Erythroblast (primary cell): ENCODE data around the gene SPART.
"Not testable (repeated sequence)": the region's sequence is repeated elsewhere in the genome, so short reads cannot be mapped to it uniquely, and the experiment has no call there.

Source experiments
- DNase-seq, 2 experiments: peaks; one replicate each; lab custom pipeline; 2025; lab: John Stamatoyannopoulos, UW
- GATA1 ChIP-seq: IDR thresholded peaks from 2 replicates; pipeline ENCODE4 v1.6.1; 2011; ENCODE audit warnings: low read depth, mild to moderate bottlenecking, control low read depth, low read length, moderate library complexity
- POLR2A ChIP-seq: IDR thresholded peaks from 2 replicates; pipeline ENCODE4 v1.6.1; 2011; ENCODE audit warnings: mild to moderate bottlenecking, low read length

The SPART gene

DNA sequence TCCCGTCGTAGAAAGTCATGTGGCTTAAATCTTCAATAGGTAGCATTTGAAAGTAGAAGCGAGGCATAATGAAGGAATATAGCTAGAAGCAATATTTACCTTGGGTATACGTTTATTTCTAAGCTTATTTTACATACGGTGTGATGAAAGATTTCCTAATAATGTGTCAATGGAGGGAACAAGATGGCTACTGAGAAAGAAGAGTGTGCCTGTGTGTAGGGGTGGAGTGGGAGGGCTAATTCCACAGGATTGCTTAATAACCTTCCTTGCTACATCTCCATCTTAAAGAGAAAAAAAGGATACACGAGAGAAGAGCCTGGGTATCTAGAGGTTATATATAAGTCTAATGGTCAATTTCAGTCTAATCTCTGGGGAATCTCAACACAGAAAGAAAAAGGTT is 2.0 kb downstream of the SPART start:
- peak; percentile 43 to 66 for DNase-seq
- TF ChIP-seq GATA1 = no peak
- TF ChIP-seq POLR2A = no peak

- TF ChIP-seq POLR2A = no peak
- no peak for TF ChIP-seq GATA1
- DNase-seq = peak; percentile 11 to 45
Observed at GRCh38 chr13:36343766-36344165, 2.4 kb downstream of the SPART start.

- DNase-seq = no peak
- TF ChIP-seq POLR2A = no peak
- no peak for TF ChIP-seq GATA1
Observed at GRCh38 chr13:36342715-36343114, 3.5 kb downstream of the SPART start.

DNA sequence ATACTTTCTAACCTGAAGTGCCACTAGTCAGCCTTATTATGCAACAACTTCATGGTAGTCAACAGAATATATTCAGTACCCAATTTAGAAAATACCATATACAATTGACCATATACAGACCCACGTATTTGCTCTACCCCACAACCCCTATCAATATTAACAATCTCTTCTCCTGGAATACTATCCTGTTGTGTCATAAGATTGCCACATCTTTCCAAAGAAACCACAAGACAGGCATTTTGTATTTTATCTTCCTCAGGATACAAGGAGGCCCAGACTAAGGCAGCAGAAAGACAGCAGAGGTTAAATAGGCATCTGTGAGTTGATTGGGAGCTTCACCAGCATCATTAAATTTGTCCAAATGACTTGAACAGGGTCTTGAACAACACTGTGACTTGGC is 4.5 kb downstream of the SPART start:
- no peak for DNase-seq
- TF ChIP-seq GATA1 (no peak), POLR2A (no peak)

GRCh38 chr13:36339600-36340155 is 6.5 kb downstream of the SPART start:
- TF ChIP-seq GATA1 = no peak
- TF ChIP-seq POLR2A = no peak

DNA sequence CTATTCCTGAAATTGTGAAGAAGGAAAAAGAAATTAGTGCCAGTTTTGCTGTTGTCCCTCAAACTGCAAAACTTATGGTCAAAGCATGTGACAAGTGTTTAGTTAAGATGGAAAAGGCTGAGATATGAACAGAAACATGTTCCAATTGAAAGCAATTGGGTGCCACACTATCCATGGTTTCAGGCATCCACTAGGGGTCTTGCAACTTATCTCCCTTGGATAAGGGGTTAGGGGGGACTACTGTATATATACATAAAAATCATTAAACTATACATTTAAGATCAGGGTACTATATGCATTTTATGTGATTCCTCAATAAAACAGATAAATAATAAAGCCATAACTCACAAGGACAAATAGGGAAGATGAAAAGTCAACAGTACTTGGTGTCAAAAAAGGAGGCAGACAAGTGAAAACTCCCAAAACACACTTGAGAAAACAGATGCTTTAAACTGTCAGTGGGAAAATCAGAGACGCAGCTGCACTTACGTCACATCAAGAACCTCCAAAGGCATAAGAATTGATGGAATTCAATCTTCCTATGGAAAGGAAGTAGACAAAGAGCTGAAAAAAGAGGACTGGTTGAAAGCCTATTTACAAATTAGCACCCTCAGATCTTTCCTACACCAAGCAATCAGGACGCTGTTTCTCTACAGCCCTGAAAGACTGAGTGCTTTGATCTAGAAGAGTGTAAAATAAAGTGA is 8.1 kb downstream of the SPART start:
- no peak for DNase-seq
- TF ChIP-seq GATA1 (no peak), POLR2A (no peak)

More at GRCh38 chr13:36339600-36340155, 6.5 kb downstream of the SPART start:
- no peak for DNase-seq

DNA sequence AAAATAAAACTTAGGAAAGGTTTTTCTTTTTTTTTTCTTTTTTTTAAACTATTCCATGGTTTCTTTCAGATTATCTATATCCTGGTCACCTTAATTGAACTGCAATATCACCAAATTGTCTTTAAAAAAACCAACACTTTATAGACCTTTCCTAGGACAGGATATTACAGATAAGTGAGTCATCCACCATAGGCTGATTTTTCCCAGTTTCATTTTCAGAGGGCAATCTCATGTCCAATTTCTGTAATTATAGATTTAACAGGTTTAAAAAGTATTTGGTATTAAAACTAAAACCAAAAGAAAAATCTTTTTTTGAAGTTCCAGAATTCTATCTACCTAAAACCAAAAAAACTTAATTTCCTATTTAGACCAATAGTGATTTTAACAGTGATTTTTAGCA is 13.2 kb downstream of the SPART start:
- TF ChIP-seq POLR2A (no peak), GATA1 (no peak)
- peak in 1 of 2 experiments; percentile 36 for DNase-seq

- not testable (repeated sequence) for DNase-seq
Observed at GRCh38 chr13:36332255-36332654, 13.9 kb downstream of the SPART start.

DNA sequence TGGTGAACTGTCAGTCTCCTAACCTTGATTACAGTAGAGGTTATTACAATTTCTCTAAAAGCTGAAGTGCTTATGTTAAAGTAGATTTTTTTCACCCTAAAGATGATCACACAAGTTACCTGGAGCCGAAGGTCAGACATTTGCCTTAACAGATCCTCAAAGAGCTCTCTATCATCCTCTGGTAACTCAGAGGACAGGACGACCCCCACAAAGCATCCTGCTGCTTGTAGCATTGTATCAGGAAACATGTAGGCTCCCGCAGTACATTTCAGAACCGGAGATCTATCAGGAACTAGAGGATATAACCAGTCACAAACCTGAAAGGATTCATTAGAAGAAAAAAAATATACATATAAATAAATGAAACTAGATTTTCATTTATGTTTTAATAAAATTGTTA is 14.9 kb downstream of the SPART start:
- TF ChIP-seq GATA1 (no peak), POLR2A (no peak)

GRCh38 chr13:36329361-36329760 is 16.8 kb downstream of the SPART start:
- TF ChIP-seq GATA1 = no peak
- no peak for TF ChIP-seq POLR2A
- peak in 1 of 2 experiments; percentile 9 for DNase-seq

More for the DNA sequence above, 14.9 kb downstream of the SPART start:
- DNase-seq = no peak

DNA sequence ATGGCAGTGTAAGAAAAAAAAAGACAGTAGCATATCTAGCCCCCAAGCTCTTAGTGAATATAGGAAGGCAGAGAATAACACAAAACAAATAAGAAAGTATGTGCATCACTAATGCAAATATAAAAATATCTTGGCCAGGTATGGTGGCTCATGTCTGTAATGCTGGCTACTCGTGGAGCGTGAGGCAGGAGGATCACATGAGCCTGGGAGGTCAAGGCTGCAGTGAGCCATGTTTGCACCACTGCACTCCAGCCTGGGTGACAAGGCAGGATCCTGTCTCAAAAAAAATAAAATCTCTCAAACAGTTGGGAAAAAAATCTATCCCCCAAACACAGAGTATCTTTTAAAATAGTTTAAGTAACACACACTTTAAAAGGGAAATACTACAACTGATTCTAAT is 17.4 kb downstream of the SPART start:
- no peak for TF ChIP-seq GATA1
- TF ChIP-seq POLR2A = no peak
- no peak for DNase-seq

DNA sequence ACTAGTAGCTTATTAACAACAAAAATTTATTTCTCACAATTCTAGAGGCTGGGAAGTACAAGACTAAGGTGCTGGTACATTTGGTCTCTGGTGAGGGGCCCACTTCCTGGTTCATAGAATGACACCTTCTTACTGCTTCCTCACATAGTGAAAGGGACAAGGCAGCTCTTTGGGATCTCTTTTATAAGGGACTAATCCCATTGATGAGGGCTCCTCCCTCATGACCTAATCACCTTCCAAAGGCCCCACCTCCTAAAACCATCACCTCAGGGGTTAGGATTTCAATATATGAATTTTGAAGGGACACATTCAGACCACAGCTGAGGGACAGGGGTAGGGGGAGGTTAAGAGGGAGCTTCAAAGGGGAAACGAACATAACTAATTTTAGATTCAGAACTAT is 20.3 kb downstream of the SPART start:
- TF ChIP-seq GATA1 (no peak), POLR2A (no peak)
- no peak for DNase-seq

DNA sequence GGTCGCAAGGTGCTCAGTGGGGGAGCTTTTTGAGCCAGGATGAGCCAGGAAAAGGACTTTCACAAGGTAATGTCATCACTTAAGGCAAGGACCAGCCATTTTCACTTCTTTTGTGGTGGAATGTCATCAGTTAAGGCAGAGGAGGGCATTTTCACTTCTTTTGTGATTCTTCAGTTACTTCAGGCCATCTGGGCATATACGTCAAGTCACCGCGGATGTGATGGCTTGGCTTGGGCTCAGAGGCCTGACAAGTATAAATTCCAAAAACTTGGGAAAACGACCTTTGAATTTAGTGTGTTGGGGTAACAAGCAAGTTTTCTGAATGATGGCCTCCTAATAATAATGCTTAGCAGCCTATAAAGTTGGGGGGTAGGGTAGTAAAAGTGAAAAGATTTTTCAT is 21.3 kb downstream of the SPART start:
- not testable (repeated sequence) for DNase-seq

DNA sequence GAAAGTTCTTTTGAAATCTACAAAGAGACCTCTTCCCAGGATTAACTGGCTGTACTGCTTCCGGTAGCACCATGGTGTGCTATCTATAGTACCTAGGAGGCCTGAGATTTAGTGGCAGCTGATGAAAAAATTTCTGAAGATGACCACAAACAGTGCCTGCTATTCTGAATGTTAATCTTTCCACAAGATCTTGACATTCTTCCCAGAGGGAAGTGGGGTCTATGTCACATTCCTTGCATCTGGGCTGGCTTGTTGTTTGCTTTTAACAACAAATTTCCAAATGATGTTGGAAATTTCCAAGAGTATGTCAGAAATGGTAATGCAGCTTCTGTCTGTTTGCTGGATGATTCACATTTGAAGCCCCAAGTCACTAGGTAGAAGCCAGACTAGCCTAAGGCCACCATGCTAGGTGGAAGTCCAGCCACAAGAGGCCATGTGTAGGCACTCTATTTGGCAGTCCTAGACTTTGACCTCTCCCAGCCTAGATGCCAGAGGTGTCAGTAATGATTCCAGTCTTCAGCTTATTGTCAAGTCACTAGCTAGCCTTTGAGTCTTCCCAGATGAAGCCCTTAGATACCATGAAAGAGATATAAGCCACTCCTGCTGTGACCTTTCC is 22.1 kb downstream of the SPART start:
- DNase-seq = no peak
- TF ChIP-seq POLR2A (no peak), GATA1 (no peak)

DNA sequence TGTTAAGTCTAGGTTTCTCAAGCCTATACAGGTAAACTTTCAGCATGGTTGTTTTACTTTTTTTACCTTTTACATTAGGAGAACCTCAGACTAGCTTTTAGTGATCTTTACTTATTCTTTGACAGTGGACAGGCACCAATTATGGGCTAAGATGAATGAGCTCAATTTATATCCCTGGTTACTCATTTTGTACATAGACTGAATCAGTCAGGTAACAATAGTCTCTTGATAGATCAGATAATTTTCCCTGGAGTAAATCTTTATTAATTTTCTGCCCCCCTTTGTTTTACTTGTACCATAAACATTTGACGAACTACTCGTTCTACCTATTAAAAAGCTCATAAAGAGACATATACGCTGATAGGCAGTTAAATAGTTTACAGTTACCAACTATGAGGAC is 22.8 kb downstream of the SPART start:
- DNase-seq = no peak
- TF ChIP-seq GATA1 (no peak), POLR2A (no peak)

- DNase-seq = not testable (repeated sequence)
Observed at GRCh38 chr13:36319793-36320192, 26.4 kb downstream of the SPART start.
